HG02981 (cell line): ENCODE measurements around the gene PRPF8.
"Not testable (repeated sequence)": the region's sequence is repeated elsewhere in the genome, so short reads cannot be mapped to it uniquely, and the experiment has no call there.

ENCODE experiments used
- ATAC-seq: cut with Tn5 transposase; IDR thresholded peaks from one replicate; pipeline ENCODE4 v1.9.1; 2021; ENCODE audit warnings: mild to moderate bottlenecking, moderate library complexity; ENCODE audit not compliant: unreplicated experiment

The PRPF8 gene

GRCh38 chr17:1716912-1717695, 32.4 kb upstream of the PRPF8 start:
- peak; percentile 36 for ATAC-seq

- ATAC-seq = peak; percentile 75
Measured at GRCh38 chr17:1716076-1716911, 31.6 kb upstream of the PRPF8 start.

DNA sequence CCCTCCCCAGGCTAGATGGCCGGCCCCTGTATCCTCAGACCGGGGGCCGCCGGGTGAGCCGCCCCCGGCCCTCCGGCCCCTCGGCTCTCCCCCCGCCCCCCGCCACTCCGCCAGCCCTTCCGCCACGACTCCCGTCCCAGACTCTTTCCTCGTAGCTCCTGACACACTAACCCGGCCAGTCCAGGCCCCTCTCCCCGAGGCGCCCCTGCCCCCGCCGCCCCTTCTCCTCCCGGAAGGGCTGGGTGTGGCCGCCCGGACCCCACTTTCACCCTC, 31.1 kb upstream of the PRPF8 start:
- no peak for ATAC-seq

DNA sequence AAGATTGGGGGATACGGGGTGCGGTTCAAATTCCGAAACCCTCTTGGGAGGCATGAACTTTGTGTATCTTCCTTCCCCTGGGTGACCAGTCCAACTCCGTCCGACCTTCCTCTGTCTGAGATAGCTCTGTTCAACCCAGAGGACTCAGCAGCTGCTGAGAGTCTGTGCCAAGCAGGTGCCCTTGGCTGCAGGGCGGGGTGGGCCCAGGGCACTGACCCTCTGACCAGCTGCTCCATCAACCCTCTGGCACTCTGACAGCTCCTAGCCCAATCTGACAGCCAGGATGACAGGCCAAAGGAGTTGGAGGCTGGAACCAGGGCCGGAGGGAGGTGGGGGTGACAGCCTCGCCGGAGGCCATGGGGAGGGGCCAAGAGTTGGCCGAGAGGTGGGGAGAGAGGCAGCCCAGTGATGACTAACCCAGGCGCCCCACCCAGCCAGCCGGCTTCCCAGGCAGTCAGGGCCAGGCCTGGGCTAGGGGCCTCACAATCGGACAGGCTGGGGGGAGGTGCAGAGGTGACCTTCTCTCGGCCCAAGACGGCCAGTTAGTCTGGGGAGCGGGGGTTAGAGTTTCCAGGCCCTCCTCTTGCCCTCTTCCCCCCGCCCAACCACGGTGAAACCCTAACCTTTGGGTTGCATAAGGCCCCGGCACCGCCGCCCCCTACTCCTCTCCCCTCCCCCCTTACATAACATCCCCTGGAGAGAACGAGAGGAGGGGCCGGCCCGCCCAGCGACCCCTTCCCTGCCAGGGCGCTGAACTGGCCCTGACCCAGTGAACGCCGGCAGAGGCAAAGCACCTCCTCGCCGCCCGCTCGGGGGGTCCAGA, 30.5 kb upstream of the PRPF8 start:
- no peak for ATAC-seq

GRCh38 chr17:1714427-1714979, 29.8 kb upstream of the PRPF8 start:
- no peak for ATAC-seq

GRCh38 chr17:1713878-1714426, 29.3 kb upstream of the PRPF8 start:
- ATAC-seq = no peak

DNA sequence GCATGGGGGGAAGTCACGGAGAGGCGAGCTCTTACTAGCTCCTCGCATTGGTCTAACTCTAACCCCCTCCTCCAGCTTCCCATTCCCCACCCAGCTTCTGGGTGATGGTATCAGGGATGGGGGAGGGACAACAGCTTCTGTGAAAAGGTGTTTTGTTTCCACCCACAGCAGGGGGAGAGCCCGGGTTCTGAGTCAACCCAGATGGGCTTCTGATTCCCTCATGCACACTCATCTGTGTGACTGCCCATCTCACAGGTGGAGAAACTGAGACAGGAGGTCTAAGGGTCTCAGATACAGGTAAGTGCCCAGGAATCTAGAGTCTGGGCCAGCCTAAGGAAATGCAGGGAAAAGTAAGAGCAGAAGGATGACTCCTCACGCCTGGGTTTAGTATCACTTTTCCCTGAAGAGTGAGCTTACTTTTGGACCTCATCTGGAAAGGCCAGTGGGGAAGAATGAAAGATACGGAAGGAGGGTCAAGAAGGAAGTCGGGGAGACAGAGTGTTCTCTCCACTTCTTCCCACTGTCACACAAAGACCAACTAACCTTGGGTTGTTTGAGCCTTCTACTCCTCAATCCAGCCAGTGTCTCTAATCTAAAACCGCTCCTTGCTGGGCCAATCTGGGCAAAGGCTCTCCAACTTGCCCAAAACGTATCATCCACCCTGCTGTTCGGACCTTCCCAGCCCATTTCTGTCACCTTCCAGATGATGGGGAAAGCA, 28.7 kb upstream of the PRPF8 start:
- ATAC-seq = no peak

- no peak for ATAC-seq
Measured at GRCh38 chr17:1712271-1712670, 27.6 kb upstream of the PRPF8 start.

- ATAC-seq = no peak
Measured at GRCh38 chr17:1711804-1712203, 27.1 kb upstream of the PRPF8 start.

DNA sequence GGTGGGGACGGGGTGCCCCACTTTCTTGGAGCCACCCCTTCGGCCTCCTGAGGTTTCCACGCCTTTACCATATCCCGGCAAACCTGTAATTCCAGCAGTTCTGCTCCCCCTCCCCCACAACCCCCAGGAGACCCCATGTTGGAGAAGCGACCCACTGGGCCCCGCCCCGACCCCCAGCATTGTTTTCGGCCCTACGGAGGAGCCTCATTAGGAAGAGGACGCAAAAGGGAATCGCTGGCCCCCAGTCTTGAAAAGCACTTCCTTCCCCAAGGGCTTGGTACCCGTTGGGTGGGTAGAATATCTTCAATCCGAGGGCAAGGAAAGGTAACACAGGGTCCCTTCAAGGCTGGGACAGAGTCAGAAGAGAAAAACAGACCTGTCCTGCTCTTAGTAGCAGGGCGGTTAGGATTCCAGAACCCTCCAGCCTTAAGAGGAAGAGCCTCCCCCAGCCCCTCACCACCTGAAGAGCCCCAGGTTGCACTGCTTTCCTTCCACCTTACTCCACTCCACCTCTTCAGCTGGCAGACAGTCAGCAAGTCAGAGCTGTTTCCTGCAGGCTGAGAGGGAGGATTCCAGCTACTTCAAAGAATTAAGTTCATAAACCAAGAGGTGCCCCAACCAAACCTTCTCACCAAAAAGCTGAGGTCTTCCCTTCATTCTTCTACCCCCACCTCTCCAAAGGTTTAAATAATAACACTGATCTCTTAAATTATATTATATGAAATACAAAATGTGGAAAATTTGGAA, 26.3 kb upstream of the PRPF8 start:
- no peak for ATAC-seq

- no peak for ATAC-seq
Measured at GRCh38 chr17:1709971-1710806, 25.5 kb upstream of the PRPF8 start, which contains the start of gene TLCD2. TLCD2 (minus strand) TSS chr17:1710377; CDS start chr17:1710242, 135 bp downstream.

GRCh38 chr17:1709403-1709951, 24.8 kb upstream of the PRPF8 start:
- ATAC-seq = no peak

DNA sequence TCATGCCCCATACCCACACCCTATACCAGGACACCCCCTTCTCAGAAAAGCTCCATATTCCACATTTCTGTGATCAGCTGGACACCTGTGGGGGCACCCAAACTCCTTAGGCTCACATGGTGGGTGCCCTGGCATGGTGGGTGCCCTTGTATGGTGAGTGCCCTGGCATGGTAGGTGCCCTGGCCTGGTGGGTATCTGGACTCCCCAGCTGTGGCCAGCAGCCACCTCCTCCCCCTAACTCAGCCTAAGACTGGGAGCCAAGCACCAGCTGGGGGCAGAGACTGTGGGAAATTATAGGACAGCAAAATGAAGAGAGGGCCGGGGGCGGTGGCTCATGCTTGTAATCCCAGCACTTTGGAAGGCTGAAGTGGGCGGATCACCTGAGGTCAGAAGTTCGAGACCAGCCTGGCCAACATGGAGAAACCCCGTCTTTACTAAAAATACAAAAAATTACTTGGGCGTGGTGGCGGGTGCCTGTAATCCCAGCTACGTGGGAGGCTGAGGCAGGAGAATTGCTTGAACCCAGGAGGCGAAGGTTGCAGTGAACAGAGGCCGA, 24.2 kb upstream of the PRPF8 start:
- ATAC-seq = not testable (repeated sequence)

GRCh38 chr17:1707107-1707506, 22.4 kb upstream of the PRPF8 start:
- no peak for ATAC-seq

GRCh38 chr17:1705004-1705403, 20.3 kb upstream of the PRPF8 start:
- ATAC-seq = no peak

- no peak for ATAC-seq
Measured at GRCh38 chr17:1703063-1703462, 18.4 kb upstream of the PRPF8 start.

- ATAC-seq = not testable (repeated sequence)
Measured at GRCh38 chr17:1699891-1700290, 15.2 kb upstream of the PRPF8 start.

DNA sequence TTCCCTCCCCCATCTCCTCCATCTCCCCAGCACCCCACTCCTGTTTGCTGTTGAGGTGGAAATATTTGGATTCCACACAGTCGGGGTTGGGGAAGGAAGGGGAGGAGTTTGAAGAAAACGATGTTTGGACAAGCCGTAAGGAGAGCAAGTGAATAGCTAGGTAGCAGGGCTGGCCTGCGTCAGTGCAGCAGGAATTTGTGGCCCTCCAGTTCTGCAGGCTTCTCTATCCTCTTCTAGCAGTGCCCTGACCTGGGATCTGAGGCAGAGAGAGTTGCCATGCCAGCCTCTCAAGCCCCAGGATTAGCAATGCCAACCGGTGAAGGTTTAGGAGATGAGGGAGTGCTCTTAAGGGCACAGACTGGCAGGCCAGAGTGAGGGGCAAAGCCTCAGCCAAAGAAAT, 13.0 kb upstream of the PRPF8 start:
- no peak for ATAC-seq
